ENCODE measurements around the gene NTHL1. TPM values are rescaled to one million over a fixed set of nuclear protein-coding genes. Genes with fewer than 3 reads are reported as not detected.

The NTHL1 gene
- total RNA-seq, result 10 to 100 TPM in 2 of 4 donors, 1 to 10 TPM in 2; 6.5 to 21.7 (median 12.0) TPM

DNA sequence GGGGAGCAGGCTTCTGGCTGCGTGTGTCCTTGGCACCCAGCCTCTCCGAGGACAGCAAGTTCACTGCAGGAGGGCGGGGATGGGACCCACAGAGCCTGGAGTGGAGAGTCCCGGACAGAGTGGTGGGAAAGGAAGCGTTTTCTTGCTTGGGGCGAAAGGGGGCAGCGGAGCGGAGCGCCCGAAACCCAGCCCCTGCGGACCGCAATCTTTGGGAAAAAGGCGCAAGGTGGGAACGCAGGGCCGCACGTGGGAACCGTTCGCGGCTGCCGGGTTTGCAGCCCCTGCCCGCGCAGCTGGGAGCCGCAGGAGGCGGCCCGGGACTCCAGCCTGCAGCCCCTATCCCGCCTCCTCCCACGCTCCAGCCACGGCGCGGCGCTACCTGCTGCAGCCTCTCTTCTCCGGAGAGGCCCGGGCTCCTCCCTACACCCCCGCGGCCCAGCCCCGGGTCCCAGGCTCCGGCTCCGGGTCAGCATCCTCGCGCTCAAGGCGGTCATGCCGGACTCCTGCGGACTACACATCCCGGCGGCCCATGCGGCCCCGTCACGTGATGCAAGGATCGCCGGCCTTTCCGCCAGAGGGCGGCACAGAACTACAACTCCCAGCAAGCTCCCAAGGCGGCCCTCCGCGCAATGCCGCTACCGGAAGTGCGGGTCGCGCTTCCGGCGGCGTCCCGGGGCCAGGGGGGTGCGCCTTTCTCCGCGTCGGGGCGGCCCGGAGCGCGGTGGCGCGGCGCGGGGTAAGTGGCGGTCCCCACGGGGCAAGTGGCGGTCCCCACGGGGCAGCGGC lies at the start of gene NTHL1, which contains the start of gene TSC2:
Gene NTHL1 (minus strand): TSS at position 505 of the 786 bp plus-strand sequence. CDS start 11 bp downstream, at position 494.
Gene TSC2 (plus strand): TSS at position 656 of the 786 bp plus-strand sequence. CDS start 631 bp downstream, outside the sequence.
- TF ChIP-seq CTCF (IDR thresholded peaks at IDR 0.05; ENCODE audit: low read depth), result no peak

- TF ChIP-seq CTCF (IDR thresholded peaks at IDR 0.05; ENCODE audit: low read depth), result no peak
Observed at GRCh38 chr16:2096853-2097595, 49.4 kb upstream of the NTHL1 start.

DNA sequence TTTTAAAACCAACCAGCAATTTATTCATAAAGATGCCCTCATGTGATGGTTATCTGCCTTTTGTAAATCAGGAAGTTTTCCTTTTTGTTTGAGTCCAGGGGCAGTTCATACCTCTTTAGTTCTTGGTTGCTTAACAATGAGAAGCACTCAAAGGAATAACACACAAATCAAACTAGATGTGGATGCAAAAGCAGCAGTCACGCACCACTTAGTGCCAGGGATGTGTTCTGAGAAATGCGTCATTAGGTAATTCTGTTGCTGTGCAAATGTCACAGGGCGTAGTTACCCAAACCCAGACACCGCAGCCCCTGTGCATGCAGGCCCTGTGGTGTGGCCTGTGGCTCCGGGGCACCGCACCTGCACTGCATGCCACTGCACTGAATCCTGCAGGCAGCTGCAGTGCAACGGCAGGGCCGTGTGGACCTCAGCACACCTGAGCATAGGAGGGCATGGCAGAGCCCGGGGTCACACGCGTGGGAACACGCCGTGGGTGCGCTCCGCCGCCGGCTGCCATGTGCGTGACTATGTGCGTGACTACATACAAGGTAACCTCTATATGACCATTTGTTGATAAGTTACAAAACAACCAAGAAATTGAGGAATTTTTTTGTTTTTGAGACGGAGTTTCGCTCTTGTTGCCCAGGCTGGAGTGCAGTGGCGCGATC lies 48.4 kb upstream of the NTHL1 start:
- no peak for TF ChIP-seq CTCF (IDR thresholded peaks at IDR 0.05; ENCODE audit: low read depth)

DNA sequence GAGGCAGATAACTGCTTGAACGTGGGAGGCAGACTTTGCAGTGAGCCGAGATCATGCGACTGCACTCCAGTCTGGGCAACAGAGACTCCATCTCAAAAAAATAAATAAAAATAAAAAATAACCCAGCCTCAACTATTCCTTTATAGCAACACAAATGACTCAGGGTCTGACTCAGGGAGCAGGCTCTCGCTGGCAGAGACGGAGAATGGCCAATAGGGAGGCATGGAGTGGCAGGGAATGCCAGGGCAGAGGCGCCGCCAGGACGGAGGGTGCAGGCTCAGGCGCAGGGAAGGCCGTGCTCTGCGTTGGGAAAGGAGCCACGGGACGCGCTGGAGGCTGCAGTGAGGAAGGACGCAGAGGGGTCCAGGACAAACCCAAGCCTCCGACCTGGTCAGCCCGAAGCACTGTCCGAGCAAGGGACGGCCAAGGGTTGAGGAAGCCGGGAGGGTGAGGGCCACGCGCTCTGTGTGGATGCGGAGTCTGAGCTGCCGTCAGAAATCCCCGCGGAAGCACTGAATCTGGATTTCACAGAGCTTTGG lies 47.8 kb upstream of the NTHL1 start:
- no peak for TF ChIP-seq CTCF (IDR thresholded peaks at IDR 0.05; ENCODE audit: low read depth)

DNA sequence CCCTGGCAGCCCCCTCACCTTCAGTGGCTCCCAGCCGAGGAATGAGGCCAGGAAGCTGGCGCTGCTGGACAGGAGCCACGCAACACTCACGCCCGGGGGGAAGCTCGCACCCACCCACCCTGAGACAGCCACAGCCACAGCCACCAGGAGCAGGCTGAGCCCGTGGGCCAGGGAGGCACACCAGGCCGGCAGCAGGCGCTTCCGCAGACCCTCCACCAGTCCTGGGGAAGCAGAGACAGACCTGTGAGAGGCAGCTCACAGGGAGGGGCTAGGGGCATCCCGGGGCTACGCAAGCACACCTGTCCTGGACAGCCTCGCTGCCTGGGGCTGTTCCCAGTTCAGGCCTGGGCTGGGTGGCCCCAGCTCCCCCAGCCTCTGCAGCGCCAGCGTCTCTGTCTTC lies 46.2 kb upstream of the NTHL1 start:
- TF ChIP-seq CTCF (IDR thresholded peaks at IDR 0.05; ENCODE audit: low read depth), result no peak

GRCh38 chr16:2092866-2093265 lies 45.2 kb upstream of the NTHL1 start:
- no peak for TF ChIP-seq CTCF (IDR thresholded peaks at IDR 0.05; ENCODE audit: low read depth)

Data from subcutaneous adipose tissue (tissue), 4 donors.